GM19328 (cell line): ENCODE data around the gene SLC25A38.

Source experiments
- ATAC-seq: cut with Tn5 transposase; IDR thresholded peaks from one replicate; pipeline ENCODE4 v1.9.1; 2021; ENCODE audit warnings: mild to moderate bottlenecking, moderate library complexity; ENCODE audit not compliant: unreplicated experiment

Gene SLC25A38

GRCh38 chr3:39428745-39429201 is 45.6 kb downstream of the SLC25A38 start:
- no peak for ATAC-seq

- ATAC-seq = no peak
Observed at GRCh38 chr3:39429466-39429865, 46.3 kb downstream of the SLC25A38 start.

GRCh38 chr3:39432342-39432741 is 49.2 kb downstream of the SLC25A38 start:
- no peak for ATAC-seq

- ATAC-seq = no peak
Observed at GRCh38 chr3:39433642-39434041, 50.5 kb downstream of the SLC25A38 start.

GRCh38 chr3:39434574-39434973 is 51.4 kb downstream of the SLC25A38 start:
- ATAC-seq = no peak

- no peak for ATAC-seq
Observed at GRCh38 chr3:39435006-39435748, 52.0 kb downstream of the SLC25A38 start.

- no peak for ATAC-seq
Observed at GRCh38 chr3:39438880-39439279, 55.7 kb downstream of the SLC25A38 start.

- ATAC-seq = no peak
Observed at GRCh38 chr3:39440316-39440715, 57.1 kb downstream of the SLC25A38 start.

- no peak for ATAC-seq
Observed at GRCh38 chr3:39443530-39443929, 60.4 kb downstream of the SLC25A38 start.

- no peak for ATAC-seq
Observed at GRCh38 chr3:39445927-39446326, 62.8 kb downstream of the SLC25A38 start.

- ATAC-seq = no peak
Observed at GRCh38 chr3:39446444-39446843, 63.3 kb downstream of the SLC25A38 start.
